Omental fat pad (tissue), 4 donors: ENCODE results near the gene AK4. TPM values are rescaled to one million over a fixed set of nuclear protein-coding genes. Genes with fewer than 3 reads are reported as not detected.

Experiments used
- ATAC-seq: fragments of 150-250 bp; one replicate; pipeline ENCODE4 v1.9.1; 2016; ENCODE audit warnings: mild to moderate bottlenecking, moderate library complexity; ENCODE audit not compliant: low FRiP score
- DNase-seq: peaks from one replicate; pipeline ENCODE4 v3.0.0-alpha.2; 2019; ENCODE audit warnings: low spot score
- total RNA-seq, 4 donors: library from RNA; depleted of rRNA; stranded (reverse); fragments of >200 nt; gene quantifications; one replicate each; pipeline ENCODE4 v1.1.0, GENCODE V29; 2016
- TF ChIP-seq, protein P1 (sequence below), 3 donors: fragments of 450-650 bp; IDR thresholded peaks; one replicate each; pipeline ENCODE4 v1.5.1; 2016 to 2017; ENCODE audit warnings: antibody characterized with exemption in 3 of 3, mild to moderate bottlenecking in 3 of 3, moderate library complexity in 2 of 3

Gene AK4
- total RNA-seq, 4 donors from 2014 or later: 20.5 to 108 (median 61.8) TPM

DNA sequence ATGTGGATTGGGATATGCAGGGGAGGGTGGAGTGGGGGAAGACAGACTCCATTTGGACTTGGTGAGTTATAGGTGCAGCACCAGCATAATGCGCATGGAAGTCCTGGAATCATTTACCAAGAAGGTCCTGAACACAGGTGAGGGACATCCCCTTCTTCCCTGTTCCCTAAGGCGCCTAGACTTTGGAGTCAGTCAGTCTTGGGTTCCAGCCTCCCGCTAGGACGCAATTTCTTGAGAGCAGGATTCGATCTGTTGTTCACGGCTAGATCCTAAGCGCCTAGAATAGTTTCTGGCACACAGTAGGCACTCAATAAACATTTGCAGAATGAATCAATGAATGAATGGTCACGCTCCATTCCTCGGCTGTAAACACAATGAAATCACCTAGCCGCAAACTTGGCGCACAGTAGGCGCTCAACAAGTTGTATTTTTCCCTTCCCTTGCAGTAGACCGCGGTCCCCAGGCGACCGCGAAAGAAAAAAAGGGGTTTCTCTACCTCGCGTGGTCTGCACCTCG lies 1.0 kb upstream of the AK4 start:
- TF ChIP-seq, protein P1, sequence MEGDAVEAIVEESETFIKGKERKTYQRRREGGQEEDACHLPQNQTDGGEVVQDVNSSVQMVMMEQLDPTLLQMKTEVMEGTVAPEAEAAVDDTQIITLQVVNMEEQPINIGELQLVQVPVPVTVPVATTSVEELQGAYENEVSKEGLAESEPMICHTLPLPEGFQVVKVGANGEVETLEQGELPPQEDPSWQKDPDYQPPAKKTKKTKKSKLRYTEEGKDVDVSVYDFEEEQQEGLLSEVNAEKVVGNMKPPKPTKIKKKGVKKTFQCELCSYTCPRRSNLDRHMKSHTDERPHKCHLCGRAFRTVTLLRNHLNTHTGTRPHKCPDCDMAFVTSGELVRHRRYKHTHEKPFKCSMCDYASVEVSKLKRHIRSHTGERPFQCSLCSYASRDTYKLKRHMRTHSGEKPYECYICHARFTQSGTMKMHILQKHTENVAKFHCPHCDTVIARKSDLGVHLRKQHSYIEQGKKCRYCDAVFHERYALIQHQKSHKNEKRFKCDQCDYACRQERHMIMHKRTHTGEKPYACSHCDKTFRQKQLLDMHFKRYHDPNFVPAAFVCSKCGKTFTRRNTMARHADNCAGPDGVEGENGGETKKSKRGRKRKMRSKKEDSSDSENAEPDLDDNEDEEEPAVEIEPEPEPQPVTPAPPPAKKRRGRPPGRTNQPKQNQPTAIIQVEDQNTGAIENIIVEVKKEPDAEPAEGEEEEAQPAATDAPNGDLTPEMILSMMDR (IDR thresholded peaks at IDR 0.05): no peak
- ATAC-seq: no peak
- DNase-seq: no peak

DNA sequence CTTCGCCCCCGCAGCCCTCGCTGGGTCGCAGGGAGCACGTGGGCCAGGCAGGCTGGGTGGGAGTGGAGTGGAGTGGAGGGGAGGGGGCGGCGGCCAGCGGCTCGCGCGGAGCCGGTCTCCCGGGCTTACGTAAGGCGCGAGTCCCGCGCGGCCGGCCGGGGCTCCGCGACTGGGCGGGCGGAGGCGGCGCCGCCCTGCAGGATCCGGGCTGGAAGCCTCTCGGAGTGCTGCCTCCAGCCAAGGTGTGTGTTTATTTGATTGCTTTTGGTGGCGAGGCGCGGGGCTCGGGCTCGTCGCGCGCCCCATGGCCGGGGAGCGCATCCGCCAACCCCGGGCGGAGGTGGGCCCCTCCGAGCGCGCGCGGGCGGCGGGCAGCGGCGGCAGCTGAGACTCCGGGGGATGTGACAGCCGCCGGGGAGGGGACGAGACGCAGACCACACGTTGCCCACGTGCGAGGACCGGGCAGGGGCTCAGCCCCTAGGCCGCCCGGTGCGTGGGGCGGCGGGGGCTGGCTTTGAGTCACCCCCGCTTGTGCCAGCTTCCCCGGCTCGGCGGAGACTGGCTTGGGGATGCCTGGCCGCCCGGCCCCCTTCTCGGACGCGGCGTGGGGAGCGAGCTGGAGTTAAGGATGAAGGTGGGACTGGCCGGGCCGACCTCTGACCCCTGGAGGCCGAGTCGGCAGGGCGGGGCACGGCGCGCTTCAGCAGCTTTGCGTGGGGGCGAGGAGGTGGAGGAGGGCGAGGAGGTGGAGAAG lies 402 bp upstream of the AK4 start:
- DNase-seq (no peak), ATAC-seq (peak; percentile 66)
- TF ChIP-seq, protein P1 (IDR thresholded peaks at IDR 0.05): no peak

DNA sequence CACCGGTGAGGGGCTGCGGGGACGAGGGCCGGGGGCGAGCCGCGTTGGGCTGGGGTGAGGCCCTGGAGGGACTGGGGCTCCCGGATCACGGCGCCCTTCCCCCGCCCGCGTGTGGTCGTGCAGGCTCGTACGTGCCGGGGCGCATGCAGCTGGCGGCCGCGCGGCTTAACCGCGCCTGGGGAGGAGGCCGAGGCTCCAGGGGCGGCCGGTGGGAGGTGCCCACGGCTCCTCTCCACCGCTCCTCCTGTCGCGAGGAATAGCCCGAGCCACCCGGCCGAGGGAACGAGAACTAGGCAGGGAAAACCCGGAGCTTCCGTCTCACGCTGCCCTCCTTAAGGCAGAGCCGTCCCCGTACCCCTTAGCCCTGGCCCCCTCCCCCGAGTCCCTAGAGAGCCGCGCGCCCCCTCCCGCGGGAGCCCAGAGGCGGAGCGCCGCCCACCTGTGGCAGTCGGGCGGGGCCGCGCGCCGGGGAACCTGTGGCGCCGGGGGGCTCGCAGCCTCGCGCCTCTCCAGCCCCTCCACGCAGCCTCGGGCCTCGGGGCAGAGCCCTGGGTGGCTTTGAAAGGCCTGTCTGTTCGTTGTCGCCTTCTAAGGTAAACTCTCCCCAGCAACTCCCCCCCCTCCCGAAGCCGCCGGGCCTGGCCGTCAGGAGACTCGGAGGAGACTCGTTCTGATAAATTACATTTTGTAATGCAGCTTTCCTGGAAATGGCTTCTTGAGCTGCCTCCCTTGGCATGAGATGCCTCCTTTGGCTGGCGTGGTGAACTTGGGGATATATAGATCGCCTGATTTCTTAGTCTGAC lies 746 bp downstream of the AK4 start:
- TF ChIP-seq, protein P1 (IDR thresholded peaks at IDR 0.05): no peak

DNA sequence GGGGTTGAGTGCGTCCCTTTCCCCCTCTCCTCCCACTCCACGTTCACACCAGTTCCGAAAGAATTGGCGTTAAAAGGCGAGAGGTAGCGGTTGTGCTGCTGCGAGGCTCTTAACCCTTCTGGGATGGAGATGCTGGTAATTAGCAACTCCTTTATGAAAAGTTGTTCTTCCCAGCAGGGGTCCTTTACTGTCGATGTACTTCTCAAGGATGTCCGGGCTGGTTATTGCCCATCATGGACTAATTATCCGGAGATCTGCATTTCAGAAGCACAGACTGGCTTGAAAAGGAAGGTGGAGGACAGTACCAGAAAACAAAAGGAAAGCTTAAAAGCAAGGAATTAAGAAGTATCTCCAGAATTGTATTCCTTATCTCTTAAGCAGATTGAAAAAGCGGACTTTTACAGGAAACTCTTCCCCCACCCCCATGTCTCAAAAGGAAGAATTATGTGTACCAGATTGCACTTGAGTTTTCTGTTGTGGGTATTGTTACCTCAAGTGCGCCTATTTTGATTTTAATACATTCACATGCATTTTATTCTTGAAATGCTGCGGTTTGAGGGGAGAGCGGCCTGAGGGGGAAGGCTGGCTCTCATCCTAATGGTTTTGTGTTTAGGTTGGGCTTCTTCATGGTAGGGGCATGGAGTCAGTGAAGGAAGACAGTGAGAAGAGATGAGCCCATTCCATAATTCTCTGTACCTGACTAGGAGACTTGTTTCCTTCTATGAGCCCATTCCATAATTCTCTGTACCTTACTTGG lies 1.5 kb downstream of the AK4 start:
- DNase-seq: no peak
- ATAC-seq: no peak
- TF ChIP-seq, protein P1 (IDR thresholded peaks at IDR 0.05): no peak

More for the DNA sequence above, 746 bp downstream of the AK4 start:
- DNase-seq: no peak
- ATAC-seq: peak; percentile 51

DNA sequence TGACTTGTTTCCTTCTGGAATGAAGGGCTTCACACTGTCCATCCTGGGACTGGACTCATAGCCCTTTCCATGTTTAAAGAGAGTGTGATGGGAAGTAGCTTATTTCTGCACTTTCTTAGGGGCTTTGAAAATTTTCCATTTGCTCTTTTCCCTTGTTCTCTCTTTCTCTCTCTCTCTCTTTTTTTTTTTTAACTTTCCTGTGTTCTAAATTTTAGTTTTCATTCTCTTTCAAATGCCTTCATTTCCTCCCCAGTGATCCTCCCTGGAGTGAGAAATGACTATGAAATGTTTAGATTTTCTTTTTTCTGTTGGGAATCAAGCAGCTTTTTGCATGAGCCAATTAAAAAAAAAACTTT lies 2.1 kb downstream of the AK4 start:
- DNase-seq (no peak), ATAC-seq (no peak)
- TF ChIP-seq, protein P1 (IDR thresholded peaks at IDR 0.05): no peak

DNA sequence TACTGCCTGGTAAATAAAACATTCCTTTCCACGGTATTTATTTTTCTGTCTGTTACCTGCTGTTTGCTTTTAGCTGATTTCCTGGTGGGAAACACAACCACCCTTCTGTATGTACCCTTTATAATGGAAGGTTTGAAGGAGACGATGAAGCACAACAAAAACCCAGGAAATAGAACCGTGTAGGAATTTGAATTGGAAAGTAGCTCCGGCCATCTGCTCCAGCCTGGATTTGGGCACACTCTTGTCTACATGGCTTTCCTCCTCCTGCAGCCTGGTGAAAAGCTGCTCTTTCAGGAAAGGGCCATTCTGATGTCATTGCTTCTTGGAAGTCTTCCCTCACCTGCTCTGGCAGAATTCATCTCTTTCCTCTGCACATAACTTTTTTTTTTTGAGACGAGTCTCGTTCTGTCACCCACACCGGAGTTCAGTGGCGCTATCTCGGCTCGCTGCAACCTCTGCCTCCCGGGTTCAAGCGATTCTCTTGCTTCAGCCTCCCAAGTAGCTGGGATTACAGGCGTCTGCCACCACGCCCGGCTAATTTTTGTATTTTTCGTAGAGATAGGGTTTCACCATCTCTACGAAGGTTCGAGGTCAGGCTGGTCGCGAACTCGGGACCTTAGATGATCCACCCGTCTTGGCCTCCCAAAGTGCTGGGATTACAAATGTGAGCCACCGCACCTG lies 2.7 kb downstream of the AK4 start:
- TF ChIP-seq, protein P1 (IDR thresholded peaks at IDR 0.05): no peak
- no peak for DNase-seq
- ATAC-seq: no peak
